NB4 (cell line): ENCODE results near the gene HSPA4.

ENCODE experiments used
- DNase-seq: peaks from one replicate; pipeline ENCODE4 v3.0.0; 2010; ENCODE audit warnings: low read depth
- H3K4me3 ChIP-seq: one replicate; pipeline ENCODE4 v1.5.1; 2011; ENCODE audit warnings: mild to moderate bottlenecking, low read depth, low read length, moderate library complexity
- MYC ChIP-seq: IDR thresholded peaks from 2 replicates; pipeline ENCODE4 v1.6.1; 2011; ENCODE audit warnings: low read depth, low read length
- POLR2A ChIP-seq: IDR thresholded peaks from 2 replicates; pipeline ENCODE4 v1.6.1; 2011; ENCODE audit warnings: mild to moderate bottlenecking; ENCODE audit not compliant: insufficient read length; ENCODE audit errors: extremely low read depth
- TF ChIP-seq, protein P1 (sequence below): IDR thresholded peaks from 2 replicates; pipeline ENCODE4 v1.6.1; 2011; ENCODE audit warnings: low read depth, low read length
- TF ChIP-seq, protein P2 (sequence below): IDR thresholded peaks from one replicate; pipeline ENCODE4 v1.5.1; 2012; ENCODE audit warnings: low read depth, low read length

Gene HSPA4

DNA sequence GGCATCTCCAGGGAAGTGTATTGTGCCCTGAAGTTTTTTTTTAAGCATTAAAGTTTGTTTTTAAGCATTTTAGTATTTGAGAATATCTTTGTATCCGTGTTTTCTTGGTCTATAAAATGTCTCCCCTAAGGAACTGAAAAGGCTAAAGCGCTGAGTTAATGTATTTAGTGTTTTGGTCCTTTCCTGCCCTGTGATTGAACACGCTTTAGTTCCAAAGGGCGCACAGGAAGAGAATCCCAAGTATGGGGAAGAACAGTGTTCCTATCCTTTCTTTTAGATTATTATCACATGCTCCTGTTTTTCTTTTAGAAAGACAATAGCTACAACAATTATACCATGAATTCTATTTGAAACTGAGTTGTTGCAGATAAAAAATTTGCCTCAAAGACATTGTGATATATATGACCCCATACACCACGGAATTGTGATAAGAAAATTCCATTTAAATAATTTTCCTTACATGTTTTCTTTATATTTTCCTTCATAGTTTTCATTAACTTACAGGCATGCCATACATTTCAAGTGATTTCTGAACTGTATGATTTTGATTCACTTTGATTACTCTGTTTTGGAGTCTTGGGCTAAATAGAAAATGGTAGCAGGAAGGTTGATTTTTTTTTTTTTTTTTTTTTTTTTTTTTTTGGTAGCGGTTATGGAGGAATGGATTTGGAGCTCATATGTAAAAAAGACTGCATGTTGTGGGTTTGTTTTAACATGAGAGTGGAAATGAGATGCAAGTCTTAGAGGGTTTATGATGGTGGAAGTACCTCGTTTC is 3.1 kb downstream of the HSPA4 start:
- DNase-seq, result no peak
- peak overlapping the region; percentile 98 for H3K4me3 ChIP-seq
- TF ChIP-seq, protein P1, sequence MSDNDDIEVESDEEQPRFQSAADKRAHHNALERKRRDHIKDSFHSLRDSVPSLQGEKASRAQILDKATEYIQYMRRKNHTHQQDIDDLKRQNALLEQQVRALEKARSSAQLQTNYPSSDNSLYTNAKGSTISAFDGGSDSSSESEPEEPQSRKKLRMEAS, result no peak
- no peak for TF ChIP-seq POLR2A
- TF ChIP-seq, protein P2, sequence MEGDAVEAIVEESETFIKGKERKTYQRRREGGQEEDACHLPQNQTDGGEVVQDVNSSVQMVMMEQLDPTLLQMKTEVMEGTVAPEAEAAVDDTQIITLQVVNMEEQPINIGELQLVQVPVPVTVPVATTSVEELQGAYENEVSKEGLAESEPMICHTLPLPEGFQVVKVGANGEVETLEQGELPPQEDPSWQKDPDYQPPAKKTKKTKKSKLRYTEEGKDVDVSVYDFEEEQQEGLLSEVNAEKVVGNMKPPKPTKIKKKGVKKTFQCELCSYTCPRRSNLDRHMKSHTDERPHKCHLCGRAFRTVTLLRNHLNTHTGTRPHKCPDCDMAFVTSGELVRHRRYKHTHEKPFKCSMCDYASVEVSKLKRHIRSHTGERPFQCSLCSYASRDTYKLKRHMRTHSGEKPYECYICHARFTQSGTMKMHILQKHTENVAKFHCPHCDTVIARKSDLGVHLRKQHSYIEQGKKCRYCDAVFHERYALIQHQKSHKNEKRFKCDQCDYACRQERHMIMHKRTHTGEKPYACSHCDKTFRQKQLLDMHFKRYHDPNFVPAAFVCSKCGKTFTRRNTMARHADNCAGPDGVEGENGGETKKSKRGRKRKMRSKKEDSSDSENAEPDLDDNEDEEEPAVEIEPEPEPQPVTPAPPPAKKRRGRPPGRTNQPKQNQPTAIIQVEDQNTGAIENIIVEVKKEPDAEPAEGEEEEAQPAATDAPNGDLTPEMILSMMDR, result no peak
- TF ChIP-seq MYC, result no peak

DNA sequence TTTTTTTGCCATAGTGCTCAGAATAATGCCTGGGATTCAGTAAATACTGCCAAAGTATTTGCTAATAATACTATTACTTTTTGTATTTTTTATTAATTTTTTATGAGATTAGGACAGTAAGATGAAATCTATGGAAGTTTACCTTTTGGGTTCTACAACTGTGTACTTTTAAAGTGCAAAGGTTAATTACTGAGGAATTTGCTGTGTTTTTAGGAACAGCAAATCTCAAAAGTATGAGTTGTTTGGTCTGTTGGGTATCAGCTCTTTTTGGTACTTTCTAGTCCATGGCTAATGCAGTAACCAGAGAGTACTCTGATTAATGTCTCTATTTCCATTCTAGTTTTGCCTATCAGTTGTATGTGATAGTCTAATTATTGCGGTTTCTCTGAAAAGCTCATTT is 5.1 kb downstream of the HSPA4 start:
- no peak for DNase-seq
- TF ChIP-seq, protein P2, result no peak
- TF ChIP-seq MYC (no peak), POLR2A (no peak)
- TF ChIP-seq, protein P1, result no peak
- no peak overlapping the region for H3K4me3 ChIP-seq

DNA sequence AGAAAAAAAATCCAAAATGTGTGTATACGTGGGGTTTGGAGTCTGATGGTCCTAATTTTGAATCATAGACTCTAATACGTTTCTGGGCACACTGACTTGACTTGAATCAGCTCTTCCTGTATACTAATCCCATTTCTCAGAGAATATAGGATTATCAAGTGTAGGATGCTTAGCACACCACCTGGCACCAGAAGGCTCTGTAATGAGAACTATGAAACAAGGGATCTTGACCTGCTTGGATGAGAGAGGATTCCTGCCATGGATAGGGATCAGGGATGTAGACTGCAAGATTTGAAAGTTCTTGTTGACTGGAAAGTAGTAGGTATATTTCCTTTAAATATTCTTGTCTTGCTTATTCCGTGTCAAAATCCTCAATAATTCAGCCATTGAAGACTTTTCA is 7.8 kb downstream of the HSPA4 start:
- DNase-seq, result no peak
- no peak overlapping the region for H3K4me3 ChIP-seq
- no peak for TF ChIP-seq POLR2A
- TF ChIP-seq, protein P2, result no peak
- TF ChIP-seq MYC, result no peak

DNA sequence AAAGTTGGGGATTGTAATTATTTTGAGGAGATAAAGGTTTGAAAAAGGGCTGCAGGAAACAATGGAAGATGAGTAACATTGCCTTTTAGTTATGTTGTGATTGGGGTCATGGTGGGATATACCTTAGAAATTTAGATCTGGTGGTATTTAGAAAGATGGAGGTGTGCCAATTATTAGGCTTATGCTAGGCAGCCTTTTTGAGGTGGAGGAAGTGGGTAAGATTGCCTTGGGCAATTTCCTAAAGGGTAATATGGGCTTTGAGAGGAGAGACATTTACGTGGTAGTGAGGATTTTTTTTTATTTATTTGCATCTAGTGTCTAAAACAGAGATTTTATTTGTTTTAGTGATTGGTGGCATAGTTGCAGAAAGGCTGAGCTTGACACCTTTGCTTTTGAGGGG is 10.5 kb downstream of the HSPA4 start:
- peak; percentile 22 for DNase-seq
- H3K4me3 ChIP-seq, result no peak overlapping the region
- TF ChIP-seq, protein P1, result no peak
- no peak for TF ChIP-seq MYC
- TF ChIP-seq, protein P2, result no peak
- TF ChIP-seq POLR2A, result no peak

DNA sequence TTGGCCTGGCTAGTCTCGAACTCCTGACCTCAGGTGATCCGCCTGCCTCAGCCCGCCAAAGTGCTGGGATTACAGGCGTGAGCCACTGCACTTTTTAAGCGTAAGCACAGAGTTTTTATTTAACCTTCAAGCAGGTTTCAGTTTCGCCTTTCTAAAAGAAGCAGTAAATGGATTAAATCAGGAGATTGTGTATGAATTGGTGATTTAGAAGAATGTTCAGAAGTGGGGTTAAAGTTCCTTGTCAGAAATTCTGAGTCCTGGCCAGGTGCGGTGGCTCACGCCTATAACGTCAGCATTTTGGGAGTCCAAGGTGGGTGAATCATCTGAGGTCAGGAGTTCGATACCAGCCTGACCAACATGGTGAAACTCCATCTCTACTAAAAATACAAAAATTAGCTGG is 12.2 kb downstream of the HSPA4 start:
- no peak overlapping the region for H3K4me3 ChIP-seq
- no peak for DNase-seq
- no peak for TF ChIP-seq MYC
- no peak for TF ChIP-seq POLR2A
- TF ChIP-seq, protein P2, result no peak

DNA sequence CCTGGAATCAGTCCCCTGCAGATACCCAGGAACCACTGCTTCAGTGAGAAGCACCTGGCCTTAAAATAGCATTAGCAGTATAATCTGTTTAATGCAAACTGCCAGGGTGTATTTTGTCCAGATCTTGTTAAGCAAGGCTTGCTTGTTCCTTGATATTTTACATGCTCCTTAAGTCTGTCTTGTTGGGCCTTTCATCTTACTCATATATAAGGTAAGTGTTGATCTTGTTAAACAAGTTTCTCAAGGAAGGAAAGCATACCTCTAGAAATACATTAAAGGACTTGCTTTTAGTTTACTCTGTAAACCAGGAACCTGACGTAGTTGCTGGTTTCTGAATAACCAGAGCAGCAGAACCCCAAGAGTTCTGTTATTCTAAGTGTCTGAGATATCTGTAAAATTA is 13.7 kb downstream of the HSPA4 start:
- DNase-seq, result no peak
- H3K4me3 ChIP-seq, result no peak overlapping the region
- TF ChIP-seq, protein P2, result no peak
- TF ChIP-seq POLR2A (no peak), MYC (no peak)
- TF ChIP-seq, protein P1, result no peak
